ENCODE measurements around the gene TOX4.
A peak's percentile ranks its signal among the peaks of the same experiment; 100 is the strongest.
"Not testable (repeated sequence)": the region's sequence is repeated elsewhere in the genome, so short reads cannot be mapped to it uniquely, and the experiment has no call there.

The TOX4 gene

GRCh38 chr14:21476925-21477681 lies at the start of gene TOX4, which contains the start of gene RAB2B:
TOX4 (plus strand) TSS chr14:21477195; CDS start chr14:21477279, 84 bp downstream.
RAB2B (minus strand) TSS chr14:21476959; CDS start chr14:21476872, 87 bp downstream.
- peak; percentile 92 for DNase-seq (ENCODE audit: low read depth)

- DNase-seq (ENCODE audit: low read depth) = no peak
Observed at GRCh38 chr14:21428930-21429329, 48.1 kb upstream of the TOX4 start.

GRCh38 chr14:21431126-21431525 lies 45.9 kb upstream of the TOX4 start:
- no peak for DNase-seq (ENCODE audit: low read depth)

GRCh38 chr14:21436567-21437062 lies 40.4 kb upstream of the TOX4 start:
- DNase-seq (ENCODE audit: low read depth) = no peak

- DNase-seq (ENCODE audit: low read depth) = peak; percentile 93
Observed at GRCh38 chr14:21437063-21437901, 39.7 kb upstream of the TOX4 start.

GRCh38 chr14:21440859-21441258 lies 36.1 kb upstream of the TOX4 start:
- DNase-seq (ENCODE audit: low read depth) = no peak

GRCh38 chr14:21442657-21443056 lies 34.3 kb upstream of the TOX4 start:
- not testable (repeated sequence) for DNase-seq (ENCODE audit: low read depth)

- no peak for DNase-seq (ENCODE audit: low read depth)
Observed at GRCh38 chr14:21449899-21450216, 27.1 kb upstream of the TOX4 start.

- DNase-seq (ENCODE audit: low read depth) = no peak
Observed at GRCh38 chr14:21454843-21455544, 22.0 kb upstream of the TOX4 start.

- no peak for DNase-seq (ENCODE audit: low read depth)
Observed at GRCh38 chr14:21455592-21455911, 21.4 kb upstream of the TOX4 start.

- peak; percentile 98 for DNase-seq (ENCODE audit: low read depth)
Observed at GRCh38 chr14:21455912-21456667, 20.9 kb upstream of the TOX4 start, which contains the start of gene CHD8. CHD8 (minus strand) TSS chr14:21456123; CDS start chr14:21431643, 24,480 bp downstream.

GRCh38 chr14:21467616-21468015 lies 9.4 kb upstream of the TOX4 start:
- peak; percentile 96 for DNase-seq (ENCODE audit: low read depth)

- no peak for DNase-seq (ENCODE audit: low read depth)
Observed at GRCh38 chr14:21475767-21476522, 1.1 kb upstream of the TOX4 start.

- DNase-seq (ENCODE audit: low read depth) = no peak
Observed at GRCh38 chr14:21476523-21476924, 471 bp upstream of the TOX4 start.

GRCh38 chr14:21486640-21487087 lies 9.7 kb downstream of the TOX4 start:
- no peak for DNase-seq (ENCODE audit: low read depth)

- DNase-seq (ENCODE audit: low read depth) = no peak
Observed at GRCh38 chr14:21494902-21495762, 18.1 kb downstream of the TOX4 start.

GRCh38 chr14:21496453-21496852 lies 19.5 kb downstream of the TOX4 start:
- DNase-seq (ENCODE audit: low read depth) = no peak

GRCh38 chr14:21498540-21499526 lies 21.8 kb downstream of the TOX4 start:
- no peak for DNase-seq (ENCODE audit: low read depth)

- DNase-seq (ENCODE audit: low read depth) = no peak
Observed at GRCh38 chr14:21501568-21501967, 24.6 kb downstream of the TOX4 start.

Measured in HS-5 (cell line).